ENCODE data around the gene NTRK3. TPM values are rescaled to one million over a fixed set of nuclear protein-coding genes. Genes with fewer than 3 reads are reported as not detected.
"Not testable (repeated sequence)": the region's sequence is repeated elsewhere in the genome, so short reads cannot be mapped to it uniquely, and the experiment has no call there.

Gene NTRK3
- total RNA-seq, 1 experiment from 2014 or later: 2.3 TPM

- H3K27me3 ChIP-seq (ENCODE audit: control insufficient read depth, insufficient read depth, low read length): peaks cover 21% of the 10 kb centered on the region; the same call in 1 of the 2 replicates
- H3K4me3 ChIP-seq (ENCODE audit: insufficient read depth, low read depth, low read length): no peak overlapping the region
- H3K36me3 ChIP-seq (replicated peaks; ENCODE audit: control insufficient read depth, insufficient read depth, low read length): no peaks in the 10 kb centered on the region
- peak; percentile 55 for DNase-seq
Observed at GRCh38 chr15:87863152-87863551, 393.4 kb downstream of the NTRK3 start.

GRCh38 chr15:87860743-87861142 is 395.8 kb downstream of the NTRK3 start:
- H3K4me3 ChIP-seq (ENCODE audit: insufficient read depth, low read depth, low read length): no peak overlapping the region
- H3K27me3 ChIP-seq (ENCODE audit: control insufficient read depth, insufficient read depth, low read length): peaks cover 16% of the 10 kb centered on the region; the same call in 1 of the 2 replicates
- H3K36me3 ChIP-seq (replicated peaks; ENCODE audit: control insufficient read depth, insufficient read depth, low read length): no peaks in the 10 kb centered on the region
- DNase-seq: no peak

- no peak for DNase-seq
- H3K4me3 ChIP-seq (ENCODE audit: insufficient read depth, low read depth, low read length): no peak overlapping the region
- no peaks in the 10 kb centered on the region for H3K36me3 ChIP-seq (replicated peaks; ENCODE audit: control insufficient read depth, insufficient read depth, low read length)
- H3K27me3 ChIP-seq (ENCODE audit: control insufficient read depth, insufficient read depth, low read length): peaks cover 4% of the 10 kb centered on the region; the same call in 1 of the 2 replicates
Observed at GRCh38 chr15:87858651-87859050, 397.9 kb downstream of the NTRK3 start.

GRCh38 chr15:87851497-87851896 is 405.0 kb downstream of the NTRK3 start:
- Histone ChIP-seq H3K27me3 (ENCODE audit: control insufficient read depth, insufficient read depth, low read length) (no peaks in the 10 kb centered on the region; the same call in 1 of the 2 replicates), H3K36me3 (replicated peaks; ENCODE audit: control insufficient read depth, insufficient read depth, low read length) (no peaks in the 10 kb centered on the region), H3K4me3 (ENCODE audit: insufficient read depth, low read depth, low read length) (no peak overlapping the region)
- DNase-seq: no peak

GRCh38 chr15:87850916-87851315 is 405.6 kb downstream of the NTRK3 start:
- no peak overlapping the region for H3K4me3 ChIP-seq (ENCODE audit: insufficient read depth, low read depth, low read length)
- no peaks in the 10 kb centered on the region for H3K36me3 ChIP-seq (replicated peaks; ENCODE audit: control insufficient read depth, insufficient read depth, low read length)
- H3K27me3 ChIP-seq (ENCODE audit: control insufficient read depth, insufficient read depth, low read length): no peaks in the 10 kb centered on the region
- no peak for DNase-seq

GRCh38 chr15:87849181-87849580 is 407.4 kb downstream of the NTRK3 start:
- no peak for DNase-seq
- Histone ChIP-seq H3K4me3 (ENCODE audit: insufficient read depth, low read depth, low read length) (no peak overlapping the region), H3K36me3 (replicated peaks; ENCODE audit: control insufficient read depth, insufficient read depth, low read length) (no peaks in the 10 kb centered on the region), H3K27me3 (ENCODE audit: control insufficient read depth, insufficient read depth, low read length) (no peaks in the 10 kb centered on the region)

GRCh38 chr15:87848012-87848411 is 408.5 kb downstream of the NTRK3 start:
- H3K27me3 ChIP-seq (ENCODE audit: control insufficient read depth, insufficient read depth, low read length): no peaks in the 10 kb centered on the region
- DNase-seq: no peak
- no peak overlapping the region for H3K4me3 ChIP-seq (ENCODE audit: insufficient read depth, low read depth, low read length)
- H3K36me3 ChIP-seq (replicated peaks; ENCODE audit: control insufficient read depth, insufficient read depth, low read length): no peaks in the 10 kb centered on the region

- H3K27me3 ChIP-seq (ENCODE audit: control insufficient read depth, insufficient read depth, low read length): no peaks in the 10 kb centered on the region
- no peaks in the 10 kb centered on the region for H3K36me3 ChIP-seq (replicated peaks; ENCODE audit: control insufficient read depth, insufficient read depth, low read length)
- H3K4me3 ChIP-seq (ENCODE audit: insufficient read depth, low read depth, low read length): no peak overlapping the region
- DNase-seq: no peak
Observed at GRCh38 chr15:87846746-87847145, 409.8 kb downstream of the NTRK3 start.

GRCh38 chr15:87843312-87843711 is 413.2 kb downstream of the NTRK3 start:
- H3K36me3 ChIP-seq (replicated peaks; ENCODE audit: control insufficient read depth, insufficient read depth, low read length): no peaks in the 10 kb centered on the region
- H3K4me3 ChIP-seq (ENCODE audit: insufficient read depth, low read depth, low read length): no peak overlapping the region
- H3K27me3 ChIP-seq (ENCODE audit: control insufficient read depth, insufficient read depth, low read length): no peaks in the 10 kb centered on the region
- no peak for DNase-seq

- no peak overlapping the region for H3K4me3 ChIP-seq (ENCODE audit: insufficient read depth, low read depth, low read length)
- H3K36me3 ChIP-seq (replicated peaks; ENCODE audit: control insufficient read depth, insufficient read depth, low read length): no peaks in the 10 kb centered on the region
- no peaks in the 10 kb centered on the region for H3K27me3 ChIP-seq (ENCODE audit: control insufficient read depth, insufficient read depth, low read length)
- DNase-seq: no peak
Observed at GRCh38 chr15:87841426-87841998, 415.0 kb downstream of the NTRK3 start.

GRCh38 chr15:87835830-87836229 is 420.7 kb downstream of the NTRK3 start:
- H3K4me3 ChIP-seq (ENCODE audit: insufficient read depth, low read depth, low read length); H3K36me3 ChIP-seq (replicated peaks; ENCODE audit: control insufficient read depth, insufficient read depth, low read length); DNase-seq; H3K27me3 ChIP-seq (ENCODE audit: control insufficient read depth, insufficient read depth, low read length): not testable (repeated sequence)

- not testable (repeated sequence) for H3K4me3 ChIP-seq (ENCODE audit: insufficient read depth, low read depth, low read length); DNase-seq; H3K27me3 ChIP-seq (ENCODE audit: control insufficient read depth, insufficient read depth, low read length); H3K36me3 ChIP-seq (replicated peaks; ENCODE audit: control insufficient read depth, insufficient read depth, low read length)
Observed at GRCh38 chr15:87833333-87833732, 423.2 kb downstream of the NTRK3 start.

- no peak for DNase-seq
- H3K4me3 ChIP-seq (ENCODE audit: insufficient read depth, low read depth, low read length): no peak overlapping the region
- H3K27me3 ChIP-seq (ENCODE audit: control insufficient read depth, insufficient read depth, low read length): peaks cover 30% of the 10 kb centered on the region; the same call in 1 of the 2 replicates
- H3K36me3 ChIP-seq (replicated peaks; ENCODE audit: control insufficient read depth, insufficient read depth, low read length): no peaks in the 10 kb centered on the region
Observed at GRCh38 chr15:87829332-87830050, 427.0 kb downstream of the NTRK3 start.

- no peak for DNase-seq
- Histone ChIP-seq H3K4me3 (ENCODE audit: insufficient read depth, low read depth, low read length) (no peak overlapping the region), H3K27me3 (ENCODE audit: control insufficient read depth, insufficient read depth, low read length) (peaks cover 35% of the 10 kb centered on the region; the same call in 1 of the 2 replicates), H3K36me3 (replicated peaks; ENCODE audit: control insufficient read depth, insufficient read depth, low read length) (no peaks in the 10 kb centered on the region)
Observed at GRCh38 chr15:87828608-87829007, 427.9 kb downstream of the NTRK3 start.

GRCh38 chr15:87827131-87827530 is 429.4 kb downstream of the NTRK3 start:
- no peak for DNase-seq
- H3K27me3 ChIP-seq (ENCODE audit: control insufficient read depth, insufficient read depth, low read length): peaks cover 45% of the 10 kb centered on the region; the same call in 1 of the 2 replicates
- no peaks in the 10 kb centered on the region for H3K36me3 ChIP-seq (replicated peaks; ENCODE audit: control insufficient read depth, insufficient read depth, low read length)
- no peak overlapping the region for H3K4me3 ChIP-seq (ENCODE audit: insufficient read depth, low read depth, low read length)
